Stimulated activated CD4-positive, alpha-beta T cell treated with anti-CD3 and anti-CD28 coated beads, Interleukin-15, amount 100 ng/mL, for 24 hours (primary cell): ENCODE results near the gene SPATC1L.
"Not testable (repeated sequence)": the region's sequence is repeated elsewhere in the genome, so short reads cannot be mapped to it uniquely, and the experiment has no call there.

ENCODE experiments used
- DNase-seq: peaks from one replicate; pipeline ENCODE4 v3.0.0-alpha.2; 2020

SPATC1L gene

GRCh38 chr21:46182548-46183336 is 1.5 kb downstream of the SPATC1L start:
- no peak for DNase-seq

GRCh38 chr21:46181953-46182547 is 2.2 kb downstream of the SPATC1L start:
- no peak for DNase-seq

- DNase-seq: no peak
Measured at GRCh38 chr21:46181436-46181835, 2.8 kb downstream of the SPATC1L start.

- DNase-seq: no peak
Measured at GRCh38 chr21:46180778-46181391, 3.4 kb downstream of the SPATC1L start.

GRCh38 chr21:46180079-46180722 is 4.1 kb downstream of the SPATC1L start:
- no peak for DNase-seq

GRCh38 chr21:46179708-46180078 is 4.6 kb downstream of the SPATC1L start:
- DNase-seq: no peak

- no peak for DNase-seq
Measured at GRCh38 chr21:46178961-46179360, 5.3 kb downstream of the SPATC1L start.

- not testable (repeated sequence) for DNase-seq
Measured at GRCh38 chr21:46176443-46177129, 7.7 kb downstream of the SPATC1L start.

- no peak for DNase-seq
Measured at GRCh38 chr21:46173573-46173972, 10.7 kb downstream of the SPATC1L start.

- DNase-seq: no peak
Measured at GRCh38 chr21:46172863-46173528, 11.3 kb downstream of the SPATC1L start.

- no peak for DNase-seq
Measured at GRCh38 chr21:46171996-46172862, 12.0 kb downstream of the SPATC1L start.

GRCh38 chr21:46171585-46171984 is 12.7 kb downstream of the SPATC1L start:
- DNase-seq: no peak

GRCh38 chr21:46170436-46171193 is 13.6 kb downstream of the SPATC1L start:
- DNase-seq: not testable (repeated sequence)

GRCh38 chr21:46168659-46169386 is 15.4 kb downstream of the SPATC1L start:
- no peak for DNase-seq

- DNase-seq: peak; percentile 1
Measured at GRCh38 chr21:46168238-46168637, 16.0 kb downstream of the SPATC1L start.

GRCh38 chr21:46165098-46165497 is 19.2 kb downstream of the SPATC1L start:
- no peak for DNase-seq

GRCh38 chr21:46163380-46163779 is 20.9 kb downstream of the SPATC1L start:
- DNase-seq: no peak

- DNase-seq: no peak
Measured at GRCh38 chr21:46161633-46162592, 22.3 kb downstream of the SPATC1L start.
